Testis (tissue), 3 donors: ENCODE measurements around the gene IARS2. TPM values are rescaled to one million over a fixed set of nuclear protein-coding genes. Genes with fewer than 3 reads are reported as not detected.

Experiments
- DNase-seq: peaks from one replicate; pipeline ENCODE4 v3.0.0-alpha.2; 2019
- H3K27ac ChIP-seq, 2 donors: fragments of 200-600 bp; sonication (generic); one replicate each; pipeline ENCODE4 v1.5.1; 2019
- H3K27me3 ChIP-seq: fragments of 200-600 bp; sonication (generic); one replicate; pipeline ENCODE4 v1.5.1; 2019
- H3K36me3 ChIP-seq: fragments of 200-600 bp; sonication (generic); one replicate; pipeline ENCODE4 v1.5.1; 2017; ENCODE audit warnings: low read depth; ENCODE audit errors: missing control alignments
- H3K4me1 ChIP-seq: fragments of 200-600 bp; sonication (generic); one replicate; pipeline ENCODE4 v1.5.1; 2019
- H3K4me3 ChIP-seq, 2 donors: fragments of 200-600 bp; sonication (generic); one replicate each; pipeline ENCODE4 v1.5.1; 2017 to 2019
- H3K9me3 ChIP-seq: fragments of 200-600 bp; sonication (generic); one replicate; pipeline ENCODE4 v1.5.1; 2017
- CTCF ChIP-seq, 3 experiments: fragments of 450-650 bp in 2 of 3; fragments of 200-600 bp in 1 of 3; sonication (generic) in 1 of 3; IDR thresholded peaks; one replicate each; pipeline ENCODE4 v1.5.1; 2016 to 2019; ENCODE audit warnings: antibody characterized with exemption in 3 of 3, mild to moderate bottlenecking in 2 of 3, moderate library complexity in 1 of 3
- POLR2A ChIP-seq: fragments of 450-650 bp; IDR thresholded peaks from one replicate; pipeline ENCODE4 v1.6.1; 2017; ENCODE audit warnings: antibody characterized with exemption, mild to moderate bottlenecking, moderate library complexity
- WGBS, 2 donors: methylation state at CpG; one replicate each; pipeline ENCODE4 v1.1.5; 2018; 5-methylcytosine and 5-hydroxymethylcytosine counted together
- intact Hi-C: fragments of 100-400 bp; cut with DNase I; formaldehyde crosslinking; loops from one replicate; pipeline ENCODE4 v1.15.1; 2023; ENCODE audit warnings: low total_unique reads
- polyA plus RNA-seq: library from polyadenylated mRNA; stranded (reverse); fragments of 350-450 nt; fragmentation: Illumina TruSeq; extraction: RNeasy Lipid Tissue Mini Kit (QIAGEN cat#74804); gene quantifications from one replicate; pipeline ENCODE4 v1.2.3, GENCODE V29; 2014; ENCODE audit warnings: low read depth, low replicate concordance; ENCODE audit not compliant: insufficient read depth
- total RNA-seq, 2 donors: library from RNA; depleted of rRNA; stranded (reverse); fragments of >200 nt; gene quantifications; one replicate each; pipeline ENCODE4 v1.2.3, GENCODE V29; 2016

IARS2 gene
- total and polyA plus RNA-seq, 3 donors from 2014 or later: 57.6 to 62.9 (median 62.0) TPM

GRCh38 chr1:220127076-220127475, 33.1 kb downstream of the IARS2 start:
- intact Hi-C loops: no loop called here
- Histone ChIP-seq H3K27ac (no peak overlapping the region), H3K4me3 (no peak overlapping the region), H3K9me3 (no peaks in the 10 kb centered on the region), H3K36me3 (no peaks in the 10 kb centered on the region), H3K4me1 (peaks cover 5% of the 10 kb centered on the region), H3K27me3 (no peaks in the 10 kb centered on the region)
- DNase-seq: no peak
- TF ChIP-seq CTCF (IDR thresholded peaks at IDR 0.05): no peak
- no peak for TF ChIP-seq POLR2A
- WGBS, 2 donors: 78% methylated on average over 3 of the region's 3 CpGs

GRCh38 chr1:220129479-220130210, 35.7 kb downstream of the IARS2 start:
- Histone ChIP-seq H3K27ac (no peak overlapping the region), H3K36me3 (no peaks in the 10 kb centered on the region), H3K4me1 (peaks cover under 1% of the 10 kb centered on the region), H3K27me3 (no peaks in the 10 kb centered on the region), H3K9me3 (no peaks in the 10 kb centered on the region), H3K4me3 (no peak overlapping the region)
- intact Hi-C loops: no loop called here
- TF ChIP-seq POLR2A (no peak), CTCF (IDR thresholded peaks at IDR 0.05) (no peak)
- no peak for DNase-seq

GRCh38 chr1:220135755-220136154, 41.8 kb downstream of the IARS2 start:
- WGBS, 2 donors: 92 to 100% methylated on average over 2 of the region's 2 CpGs
- H3K36me3 ChIP-seq: no peaks in the 10 kb centered on the region

GRCh38 chr1:220137019-220137786, 43.3 kb downstream of the IARS2 start:
- H3K9me3 ChIP-seq: no peaks in the 10 kb centered on the region
- H3K4me1 ChIP-seq: no peaks in the 10 kb centered on the region
- H3K27ac ChIP-seq: no peak overlapping the region
- no peak for DNase-seq
- intact Hi-C loops: no loop called here
- 82 to 89% methylated on average over 9 of the region's 9 CpGs for WGBS, 2 donors
- H3K36me3 ChIP-seq: no peaks in the 10 kb centered on the region
- TF ChIP-seq POLR2A (no peak), CTCF (IDR thresholded peaks at IDR 0.05) (no peak)
- no peak overlapping the region for H3K4me3 ChIP-seq
- no peaks in the 10 kb centered on the region for H3K27me3 ChIP-seq

More at GRCh38 chr1:220135755-220136154, 41.8 kb downstream of the IARS2 start:
- Histone ChIP-seq H3K9me3 (no peaks in the 10 kb centered on the region), H3K4me1 (no peaks in the 10 kb centered on the region), H3K27ac (no peak overlapping the region), H3K27me3 (no peaks in the 10 kb centered on the region), H3K4me3 (no peak overlapping the region)
- TF ChIP-seq POLR2A (no peak), CTCF (IDR thresholded peaks at IDR 0.05) (no peak)
- intact Hi-C loops: no loop called here
- DNase-seq: no peak
